ENCODE measurements around the gene POLR3GL. TPM values are rescaled to one million over a fixed set of nuclear protein-coding genes. Genes with fewer than 3 reads are reported as not detected.

POLR3GL gene
- total and polyA plus RNA-seq, 2 donors, result 37.5 to 89.6 TPM

DNA sequence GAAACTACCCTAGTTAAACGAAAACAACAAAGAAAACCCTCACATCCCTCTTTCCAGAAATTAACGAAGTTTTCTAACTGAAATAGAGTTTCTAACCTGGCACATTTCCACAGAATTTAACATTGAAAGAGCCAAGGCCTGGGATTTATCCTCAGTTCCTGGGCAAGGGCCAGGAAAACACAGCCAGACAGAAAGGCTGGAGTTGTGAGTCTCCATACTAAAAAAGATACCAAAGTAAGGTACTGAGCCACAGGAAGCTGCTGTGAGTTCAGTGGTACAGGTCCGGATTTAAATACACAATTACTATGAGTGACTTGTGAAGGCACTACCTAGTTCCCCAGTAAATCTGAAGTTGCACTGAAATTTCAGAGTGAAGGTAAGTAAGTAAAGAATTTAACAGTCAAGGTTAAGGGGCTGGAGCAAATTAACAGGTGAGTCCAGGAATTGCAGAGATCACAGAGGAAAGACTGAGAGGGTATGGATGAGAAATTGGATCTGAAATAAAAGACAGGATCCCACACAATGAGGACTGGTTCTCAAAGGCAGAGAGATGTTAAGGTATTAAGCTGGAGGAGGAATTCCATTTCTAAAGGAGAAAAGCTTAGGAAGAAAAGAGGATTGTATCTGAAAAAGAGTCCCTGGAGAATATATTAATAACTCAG lies 7.6 kb upstream of the POLR3GL start:
- Histone ChIP-seq H3K27ac (ENCODE audit: low read depth in 1 of 2, low read length in 1 of 2) (peak overlapping the region; percentile 85 to 88), H3K9me3 (ENCODE audit: control insufficient read depth in 2 of 2, insufficient read depth in 1 of 2, low read length in 1 of 2) (peaks cover 0 to 3% of the 10 kb centered on the region in 2 donors), H3K4me3 (ENCODE audit: low read length in 2 of 2) (peak overlapping the region; percentile 70 to 95), H3K36me3 (ENCODE audit: control insufficient read depth in 2 of 2, insufficient read depth in 2 of 2, low read length in 1 of 2) (no peaks in the 10 kb centered on the region), H3K27me3 (ENCODE audit: control insufficient read depth in 2 of 2, insufficient read depth in 1 of 2, low read length in 1 of 2) (peaks cover 0 to 24% of the 10 kb centered on the region in 2 donors), H3K4me1 (ENCODE audit: control insufficient read depth in 2 of 2, insufficient read depth in 2 of 2, low read length in 2 of 2) (peaks cover 27 to 39% of the 10 kb centered on the region in 2 donors)
- WGBS, result 3% methylated on average over 3 of the region's 3 CpGs
- peak in 1 of 9 donors; percentile 59 for DNase-seq (ENCODE audit: low read depth in 6 of 9, low spot score in 9 of 9)

GRCh38 chr1:145957443-145958319 lies 6.8 kb upstream of the POLR3GL start, which contains the start of gene LIX1L:
LIX1L (minus strand) TSS chr1:145958017; CDS start chr1:145957927, 90 bp downstream.
- peak within 1 kb of the TSS; percentile 70 to 95 for H3K4me3 ChIP-seq (ENCODE audit: low read length in 2 of 2)
- H3K27ac ChIP-seq (ENCODE audit: low read depth in 1 of 2, low read length in 1 of 2), result peak within 1 kb of the TSS; percentile 85 to 88
- no peaks in the 10 kb centered on the region for H3K36me3 ChIP-seq (ENCODE audit: control insufficient read depth in 2 of 2, insufficient read depth in 2 of 2, low read length in 1 of 2)
- H3K27me3 ChIP-seq (ENCODE audit: control insufficient read depth in 2 of 2, insufficient read depth in 1 of 2, low read length in 1 of 2), result peaks cover 0 to 32% of the 10 kb centered on the region in 2 donors
- DNase-seq (ENCODE audit: low read depth in 6 of 9, low spot score in 9 of 9), result peak; percentile 88 to 98 (median 95)
- peaks cover 32 to 47% of the 10 kb centered on the region in 2 donors for H3K4me1 ChIP-seq (ENCODE audit: control insufficient read depth in 2 of 2, insufficient read depth in 2 of 2, low read length in 2 of 2)
- under 1% methylated on average over 60 of the region's 60 CpGs for WGBS
- H3K9me3 ChIP-seq (ENCODE audit: control insufficient read depth in 2 of 2, insufficient read depth in 1 of 2, low read length in 1 of 2), result peaks cover 0 to 3% of the 10 kb centered on the region in 2 donors

- Histone ChIP-seq H3K4me1 (ENCODE audit: control insufficient read depth in 2 of 2, insufficient read depth in 2 of 2, low read length in 2 of 2) (peaks cover 36 to 57% of the 10 kb centered on the region in 2 donors), H3K27me3 (ENCODE audit: control insufficient read depth in 2 of 2, insufficient read depth in 1 of 2, low read length in 1 of 2) (peaks cover 0 to 39% of the 10 kb centered on the region in 2 donors), H3K4me3 (ENCODE audit: low read length in 2 of 2) (no peak overlapping the region), H3K27ac (ENCODE audit: low read depth in 1 of 2, low read length in 1 of 2) (no peak overlapping the region), H3K9me3 (ENCODE audit: control insufficient read depth in 2 of 2, insufficient read depth in 1 of 2, low read length in 1 of 2) (peaks cover 0 to 3% of the 10 kb centered on the region in 2 donors), H3K36me3 (ENCODE audit: control insufficient read depth in 2 of 2, insufficient read depth in 2 of 2, low read length in 1 of 2) (no peaks in the 10 kb centered on the region)
- no peak for DNase-seq (ENCODE audit: low read depth in 6 of 9, low spot score in 9 of 9)
These were observed 5.8 kb upstream of the POLR3GL start for GRCh38 chr1:145958734-145959133.

- Histone ChIP-seq H3K36me3 (ENCODE audit: control insufficient read depth in 2 of 2, insufficient read depth in 2 of 2, low read length in 1 of 2) (no peaks in the 10 kb centered on the region), H3K27me3 (ENCODE audit: control insufficient read depth in 2 of 2, insufficient read depth in 1 of 2, low read length in 1 of 2) (peaks cover 0 to 39% of the 10 kb centered on the region in 2 donors), H3K4me1 (ENCODE audit: control insufficient read depth in 2 of 2, insufficient read depth in 2 of 2, low read length in 2 of 2) (peaks cover 41 to 62% of the 10 kb centered on the region in 2 donors), H3K27ac (ENCODE audit: low read depth in 1 of 2, low read length in 1 of 2) (no peak overlapping the region), H3K9me3 (ENCODE audit: control insufficient read depth in 2 of 2, insufficient read depth in 1 of 2, low read length in 1 of 2) (peaks cover 0 to 3% of the 10 kb centered on the region in 2 donors), H3K4me3 (ENCODE audit: low read length in 2 of 2) (no peak overlapping the region)
- DNase-seq (ENCODE audit: low read depth in 6 of 9, low spot score in 9 of 9), result no peak
These were observed 5.2 kb upstream of the POLR3GL start for GRCh38 chr1:145959333-145959732.

DNA sequence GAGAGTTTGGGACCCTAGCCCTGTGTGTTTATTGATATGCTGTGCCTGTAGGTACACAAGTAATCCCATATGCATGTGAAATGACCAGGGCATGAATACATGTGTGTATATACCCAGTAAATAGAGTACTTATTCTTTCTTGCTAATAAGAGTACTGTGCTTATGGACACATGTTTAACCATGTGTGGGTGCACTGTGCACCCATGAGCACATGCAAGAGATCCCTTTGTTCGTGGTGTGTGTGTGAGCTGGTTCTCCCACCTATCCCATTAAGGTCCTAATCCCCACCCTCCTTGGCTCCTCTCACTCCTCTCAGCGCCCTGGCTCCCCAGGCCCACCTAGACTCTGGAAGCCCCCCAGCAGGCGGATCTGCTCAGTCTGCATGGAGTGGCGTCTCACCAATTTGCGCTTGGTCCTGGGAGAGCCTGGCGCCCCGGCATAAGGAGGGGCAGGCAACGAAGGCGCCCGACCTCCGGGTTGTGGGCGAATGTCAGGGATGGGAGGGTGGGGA lies 4.5 kb upstream of the POLR3GL start:
- no peak for DNase-seq (ENCODE audit: low read depth in 6 of 9, low spot score in 9 of 9)
- Histone ChIP-seq H3K4me3 (ENCODE audit: low read length in 2 of 2) (peak overlapping the region; percentile 62 to 64), H3K36me3 (ENCODE audit: control insufficient read depth in 2 of 2, insufficient read depth in 2 of 2, low read length in 1 of 2) (no peaks in the 10 kb centered on the region), H3K9me3 (ENCODE audit: control insufficient read depth in 2 of 2, insufficient read depth in 1 of 2, low read length in 1 of 2) (peaks cover 0 to 3% of the 10 kb centered on the region in 2 donors), H3K27ac (ENCODE audit: low read depth in 1 of 2, low read length in 1 of 2) (peak overlapping the region in 1 of 2 donors; percentile 68), H3K4me1 (ENCODE audit: control insufficient read depth in 2 of 2, insufficient read depth in 2 of 2, low read length in 2 of 2) (peaks cover 41 to 62% of the 10 kb centered on the region in 2 donors), H3K27me3 (ENCODE audit: control insufficient read depth in 2 of 2, insufficient read depth in 1 of 2, low read length in 1 of 2) (peaks cover 0 to 39% of the 10 kb centered on the region in 2 donors)
- WGBS, result 16% methylated on average over 12 of the region's 12 CpGs

DNA sequence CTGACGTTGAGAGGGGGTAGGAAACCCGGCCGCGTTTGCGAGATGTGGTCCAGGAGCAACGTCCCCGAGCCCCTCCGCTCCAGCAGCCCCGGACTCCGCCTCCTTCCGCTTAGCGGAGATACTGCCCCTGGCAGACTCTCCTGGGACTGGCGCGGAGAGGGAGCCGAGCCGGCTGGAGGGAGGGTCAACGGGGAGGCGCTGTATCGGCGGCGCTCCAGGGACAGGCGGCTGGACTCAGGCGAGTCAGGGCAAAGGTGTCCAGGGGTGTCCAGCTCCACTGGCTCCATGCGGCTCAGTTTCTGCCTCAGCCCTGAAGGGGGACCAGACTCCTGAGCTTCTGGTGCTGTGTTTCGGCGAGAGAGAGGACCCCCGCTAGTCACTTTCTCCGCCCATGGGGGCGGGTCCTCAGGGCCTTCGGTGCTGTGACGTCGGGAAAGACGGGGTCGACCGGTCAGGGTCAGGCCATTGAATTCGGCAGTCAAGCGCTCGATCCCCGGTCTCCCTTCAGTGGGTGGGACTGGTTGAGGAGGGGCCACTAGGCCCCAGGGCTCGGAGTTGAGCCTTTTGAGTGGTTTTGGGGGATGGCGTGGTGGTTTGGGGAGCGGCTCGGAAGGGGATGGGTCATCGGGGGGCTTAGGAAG lies 3.9 kb upstream of the POLR3GL start:
- peaks cover 37 to 60% of the 10 kb centered on the region in 2 donors for H3K4me1 ChIP-seq (ENCODE audit: control insufficient read depth in 2 of 2, insufficient read depth in 2 of 2, low read length in 2 of 2)
- peaks cover 0 to 39% of the 10 kb centered on the region in 2 donors for H3K27me3 ChIP-seq (ENCODE audit: control insufficient read depth in 2 of 2, insufficient read depth in 1 of 2, low read length in 1 of 2)
- H3K27ac ChIP-seq (ENCODE audit: low read depth in 1 of 2, low read length in 1 of 2), result peak overlapping the region; percentile 43 to 68
- DNase-seq (ENCODE audit: low read depth in 6 of 9, low spot score in 9 of 9), result peak in 3 of 9 donors; percentile 46 to 74 (median 60)
- peak overlapping the region; percentile 62 to 64 for H3K4me3 ChIP-seq (ENCODE audit: low read length in 2 of 2)
- H3K9me3 ChIP-seq (ENCODE audit: control insufficient read depth in 2 of 2, insufficient read depth in 1 of 2, low read length in 1 of 2), result peaks cover 0 to 3% of the 10 kb centered on the region in 2 donors
- WGBS, result under 1% methylated on average over 44 of the region's 44 CpGs
- no peaks in the 10 kb centered on the region for H3K36me3 ChIP-seq (ENCODE audit: control insufficient read depth in 2 of 2, insufficient read depth in 2 of 2, low read length in 1 of 2)

DNA sequence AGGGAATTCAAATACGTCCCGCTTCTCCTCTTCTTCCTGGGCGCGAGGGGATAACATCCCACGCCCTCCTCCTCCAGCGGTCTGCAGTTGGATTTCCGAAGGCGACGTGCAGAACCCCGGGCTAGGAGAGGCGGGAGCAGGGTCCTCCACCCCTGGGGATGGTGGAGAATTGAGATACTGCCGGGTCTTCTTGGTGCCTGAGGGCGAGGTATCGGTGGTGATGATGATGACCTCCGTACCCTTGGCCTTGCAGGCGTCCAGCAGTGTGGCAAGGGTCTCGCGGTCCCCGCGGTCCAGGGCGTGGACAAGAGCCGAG lies 3.4 kb upstream of the POLR3GL start:
- no peak for DNase-seq (ENCODE audit: low read depth in 6 of 9, low spot score in 9 of 9)
- H3K27me3 ChIP-seq (ENCODE audit: control insufficient read depth in 2 of 2, insufficient read depth in 1 of 2, low read length in 1 of 2), result peaks cover 0 to 39% of the 10 kb centered on the region in 2 donors
- H3K9me3 ChIP-seq (ENCODE audit: control insufficient read depth in 2 of 2, insufficient read depth in 1 of 2, low read length in 1 of 2), result peaks cover 0 to 3% of the 10 kb centered on the region in 2 donors
- H3K27ac ChIP-seq (ENCODE audit: low read depth in 1 of 2, low read length in 1 of 2), result peak overlapping the region in 1 of 2 donors; percentile 33
- peak overlapping the region; percentile 62 to 64 for H3K4me3 ChIP-seq (ENCODE audit: low read length in 2 of 2)
- peaks cover 34 to 56% of the 10 kb centered on the region in 2 donors for H3K4me1 ChIP-seq (ENCODE audit: control insufficient read depth in 2 of 2, insufficient read depth in 2 of 2, low read length in 2 of 2)
- no peaks in the 10 kb centered on the region for H3K36me3 ChIP-seq (ENCODE audit: control insufficient read depth in 2 of 2, insufficient read depth in 2 of 2, low read length in 1 of 2)
- WGBS, result under 1% methylated on average over 22 of the region's 22 CpGs

DNA sequence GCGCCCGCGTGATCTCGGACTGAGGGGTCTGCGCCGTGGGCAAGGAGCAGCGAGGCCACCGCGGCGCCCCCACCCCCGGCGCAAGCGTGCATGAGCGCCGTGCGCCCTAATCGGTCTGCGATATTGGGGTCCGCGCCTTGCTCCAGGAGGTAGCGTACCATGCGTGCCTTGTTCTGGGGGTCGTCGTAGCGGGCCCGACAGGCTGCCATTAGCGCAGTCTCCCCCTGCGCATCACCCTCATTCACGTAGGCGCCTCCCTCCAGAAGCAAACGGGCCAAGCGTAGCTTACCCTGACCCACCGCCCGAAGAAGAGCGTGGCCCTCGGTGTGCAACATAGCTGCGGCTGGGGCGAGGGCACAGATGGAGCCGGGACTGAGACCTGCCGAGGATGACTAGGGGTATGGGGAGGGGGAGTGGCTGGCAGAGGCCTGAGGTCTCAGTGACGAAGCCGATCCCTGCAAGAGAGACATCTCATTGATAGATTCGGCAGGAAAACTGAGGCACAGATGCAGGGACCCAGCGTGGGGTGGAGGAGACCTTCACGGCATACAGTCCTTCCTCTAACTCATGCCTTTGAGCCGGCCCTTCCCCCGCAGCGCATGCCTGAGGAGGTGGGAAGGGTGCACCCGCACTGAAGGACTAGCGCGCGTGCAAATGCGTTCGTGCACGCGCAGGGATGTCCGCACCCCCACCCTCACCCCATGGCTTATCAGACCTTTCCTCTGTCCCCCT lies 2.9 kb upstream of the POLR3GL start:
- peaks cover 0 to 3% of the 10 kb centered on the region in 2 donors for H3K9me3 ChIP-seq (ENCODE audit: control insufficient read depth in 2 of 2, insufficient read depth in 1 of 2, low read length in 1 of 2)
- H3K4me1 ChIP-seq (ENCODE audit: control insufficient read depth in 2 of 2, insufficient read depth in 2 of 2, low read length in 2 of 2), result peaks cover 29 to 54% of the 10 kb centered on the region in 2 donors
- peak in 2 of 9 donors; percentile 31 to 54 for DNase-seq (ENCODE audit: low read depth in 6 of 9, low spot score in 9 of 9)
- peaks cover 0 to 39% of the 10 kb centered on the region in 2 donors for H3K27me3 ChIP-seq (ENCODE audit: control insufficient read depth in 2 of 2, insufficient read depth in 1 of 2, low read length in 1 of 2)
- WGBS, result 1% methylated on average over 57 of the region's 57 CpGs
- H3K4me3 ChIP-seq (ENCODE audit: low read length in 2 of 2), result peak overlapping the region; percentile 62 to 64
- no peaks in the 10 kb centered on the region for H3K36me3 ChIP-seq (ENCODE audit: control insufficient read depth in 2 of 2, insufficient read depth in 2 of 2, low read length in 1 of 2)
- H3K27ac ChIP-seq (ENCODE audit: low read depth in 1 of 2, low read length in 1 of 2), result no peak overlapping the region
